HCT116 (cell line): Measurements from ENCODE around the gene MOG. TPM values are rescaled to one million over a fixed set of nuclear protein-coding genes. Genes with fewer than 3 reads are reported as not detected.
A peak's percentile ranks its signal among the peaks of the same experiment; 100 is the strongest.

ENCODE experiments used
- ATAC-seq: fragments of 200-7000 bp; cut with Tn5 transposase; 2 replicates; pipeline ENCODE4 v1.9.1; 2020; ENCODE audit warnings: mild to moderate bottlenecking, moderate library complexity
- BruUV-seq: library from RNA; stranded (reverse); fragments of 400-500 nt; replicated peaks from 2 replicates; lab custom pipeline; 2021; lab: Mats Ljungman, UMichigan
- CTCF ChIA-PET: fragments of 300-600 bp; sonication (Branson Sonifier 250); formaldehyde crosslinking; loops from one replicate; lab custom pipeline; 2021; ENCODE audit warnings: antibody characterized with exemption; lab: Charles Lee
- POLR2A ChIA-PET: fragments of 300-600, 350-600 bp; sonication (Branson Sonifier 250); formaldehyde crosslinking; loops from one replicate; lab custom pipeline; 2021; ENCODE audit warnings: antibody characterized with exemption; lab: Charles Lee
- RAD21 ChIA-PET, 2 experiments: fragments of 300-600 bp; sonication (Branson Sonifier 250); formaldehyde crosslinking; loops; one replicate each; lab custom pipeline; 2023; ENCODE audit warnings: low total read pairs in 2 of 2; ENCODE audit not compliant: uncharacterized antibody in 2 of 2, unreplicated experiment in 2 of 2, low non-redundant PET in 1 of 2; lab: Charles Lee
- DNase-seq: peaks from one replicate; pipeline ENCODE4 v3.0.0-alpha.2; 2010; ENCODE audit warnings: low read depth, low spot score
- H2AFZ ChIP-seq: fragments of 200-600 bp; shearing (Covaris generic), sonication (generic); 2 replicates; pipeline ENCODE4 v1.6.1; 2017; ENCODE audit warnings: low read depth, mixed run types, mixed read lengths, antibody characterized with exemption, low read length; ENCODE audit not compliant: poor library complexity, severe bottlenecking
- H3K27ac ChIP-seq: 2 replicates; pipeline ENCODE4 v1.5.1; 2012; ENCODE audit warnings: low read depth, low read length
- H3K27me3 ChIP-seq: fragments of 200-600 bp; sonication (generic); 2 replicates; pipeline ENCODE4 v1.6.1; 2016; ENCODE audit warnings: mixed run types, low read length, mixed read lengths; ENCODE audit not compliant: insufficient read depth
- H3K36me3 ChIP-seq, 2 experiments: fragments of 200-500 bp in 1 of 2; fragments of 200-600 bp in 1 of 2; sonication (Bioruptor generic) in 1 of 2; sonication (generic) in 1 of 2; 2 replicates each; pipeline versions ENCODE4 v1.5.1 to v1.6.1; 2014 to 2016; ENCODE audit warnings: low read length in 2 of 2, inconsistent platforms in 1 of 2, mixed read lengths in 1 of 2, mixed run types in 1 of 2; ENCODE audit not compliant: insufficient read depth in 2 of 2, control insufficient read depth in 1 of 2
- H3K4me1 ChIP-seq, 2 experiments: fragments of 200-600 bp in 1 of 2; sonication (generic) in 1 of 2; 2 replicates each; pipeline versions ENCODE4 v1.5.1 to v1.6.1; 2012 to 2017; ENCODE audit warnings: low read length in 2 of 2, inconsistent platforms in 1 of 2, mild to moderate bottlenecking in 1 of 2, mixed read lengths in 1 of 2, mixed run types in 1 of 2, moderate library complexity in 1 of 2; ENCODE audit not compliant: insufficient read depth in 2 of 2, control insufficient read depth in 1 of 2
- H3K4me2 ChIP-seq: fragments of 200-600 bp; sonication (generic); 2 replicates; pipeline ENCODE4 v1.6.1; 2017; ENCODE audit warnings: mixed run types, low read length, mixed read lengths
- H3K4me3 ChIP-seq, 2 experiments: fragments of 200-600 bp in 1 of 2; sonication (generic) in 1 of 2; replicated peaks in 1 of 2; 2 replicates each; pipeline ENCODE4 v1.5.1; 2011 to 2016; ENCODE audit warnings: low read length in 2 of 2, control low read depth in 1 of 2, low read depth in 1 of 2, mild to moderate bottlenecking in 1 of 2, mixed read lengths in 1 of 2, mixed run types in 1 of 2
- H3K79me2 ChIP-seq: fragments of 200-600 bp; sonication (generic); 2 replicates; pipeline ENCODE4 v1.6.1; 2017; ENCODE audit warnings: mild to moderate bottlenecking, mixed run types, low read length, moderate library complexity, mixed read lengths; ENCODE audit not compliant: insufficient read depth
- H3K9ac ChIP-seq: fragments of 200-600 bp; sonication (generic); 2 replicates; pipeline ENCODE4 v1.6.1; 2016; ENCODE audit warnings: low read length, mixed read lengths
- H3K9me2 ChIP-seq: fragments of 200-600 bp; sonication (generic), shearing (Covaris generic); 2 replicates; pipeline ENCODE4 v1.6.1; 2017; ENCODE audit warnings: mixed run types, mild to moderate bottlenecking, moderate library complexity; ENCODE audit not compliant: insufficient read depth
- H3K9me3 ChIP-seq, 2 experiments: fragments of 200-500 bp in 1 of 2; fragments of 200-600 bp in 1 of 2; sonication (Bioruptor generic) in 1 of 2; sonication (generic) in 1 of 2; 2 replicates each; pipeline ENCODE4 v1.6.1; 2014 to 2017; ENCODE audit warnings: low read length in 2 of 2, mixed read lengths in 2 of 2, inconsistent platforms in 1 of 2, low read depth in 1 of 2, mild to moderate bottlenecking in 1 of 2, mixed run types in 1 of 2, moderate library complexity in 1 of 2; ENCODE audit not compliant: control insufficient read depth in 1 of 2, insufficient read depth in 1 of 2
- H4K20me1 ChIP-seq: fragments of 200-600 bp; sonication (generic), shearing (Covaris generic); 2 replicates; pipeline ENCODE4 v1.6.1; 2017; ENCODE audit warnings: mixed run types, mild to moderate bottlenecking, moderate library complexity; ENCODE audit not compliant: insufficient read depth
- CBX3 ChIP-seq: IDR thresholded peaks from 2 replicates; pipeline ENCODE4 v1.6.1; 2012; ENCODE audit warnings: low read depth
- EGR1 ChIP-seq: IDR thresholded peaks from 2 replicates; pipeline ENCODE4 v1.6.1; 2012; ENCODE audit warnings: low read depth
- FOSL1 ChIP-seq: IDR thresholded peaks from 2 replicates; pipeline ENCODE4 v1.6.1; 2012; ENCODE audit warnings: low read depth
- RAD21 ChIP-seq: IDR thresholded peaks from 2 replicates; pipeline ENCODE4 v1.6.1; 2012; ENCODE audit warnings: low read depth, mild to moderate bottlenecking
- REST ChIP-seq: IDR thresholded peaks from 2 replicates; pipeline ENCODE4 v1.6.1; 2012; ENCODE audit warnings: low read depth
- SP1 ChIP-seq: IDR thresholded peaks from 2 replicates; pipeline ENCODE4 v1.6.1; 2012; ENCODE audit warnings: low read depth
- SRF ChIP-seq: IDR thresholded peaks from 2 replicates; pipeline ENCODE4 v1.6.1; 2012; ENCODE audit warnings: low read depth
- TCF7L2 ChIP-seq: IDR thresholded peaks from 2 replicates; pipeline ENCODE4 v1.7.0; 2011; ENCODE audit warnings: borderline replicate concordance, inconsistent platforms; ENCODE audit not compliant: insufficient read depth, insufficient read length; ENCODE audit errors: extremely low read depth
- ZNF274 ChIP-seq: fragments of 200-500 bp; sonication (Bioruptor generic); IDR thresholded peaks from 2 replicates; pipeline ENCODE4 v1.6.1; 2014; ENCODE audit warnings: mild to moderate bottlenecking, low read depth, low read length, inconsistent platforms
- intact Hi-C: fragments of 100-400 bp; cut with micrococcal nuclease; formaldehyde crosslinking; loops from 2 replicates; pipeline ENCODE4 v1.10.0; 2022
- total RNA-seq: library from RNA; stranded (reverse); gene quantifications from one replicate; pipeline ENCODE4 v1.2.1, GENCODE V29; 2021; ENCODE audit not compliant: unreplicated experiment
- TF ChIP-seq, protein P1 (sequence below): IDR thresholded peaks from 2 replicates; pipeline ENCODE4 v1.6.1; 2011; ENCODE audit warnings: mild to moderate bottlenecking, low read length, moderate library complexity; ENCODE audit not compliant: insufficient replicate concordance; ENCODE audit errors: extremely low read depth

Gene MOG
- total RNA-seq, 1 experiment from 2014 or later, result not detected

- TF ChIP-seq REST, result no peak
- TF ChIP-seq SRF, result no peak
Measured at GRCh38 chr6:29649701-29650673, 6.9 kb upstream of the MOG start (continued).

- Histone ChIP-seq H3K9me2 (no peaks in the 10 kb centered on the region), H3K27ac (no peak overlapping the region), H3K79me2 (no peaks in the 10 kb centered on the region), H3K4me2 (no peak overlapping the region), H4K20me1 (no peaks in the 10 kb centered on the region), H3K36me3 (no peaks in the 10 kb centered on the region), H3K4me3 (no peak overlapping the region), H3K9ac (no peak overlapping the region), H3K9me3 (no peaks in the 10 kb centered on the region), H2AFZ (peak overlapping the region; percentile 96), H3K27me3 (no peaks in the 10 kb centered on the region), H3K4me1 (peaks cover 6 to 15% of the 10 kb centered on the region in 2 experiments; a peak in 3 of 4 replicates)
- peak; percentile 38 for DNase-seq
- ChIA-PET RAD21 (no interaction called here), CTCF (interaction anchor here (1.4 to 5.1 kb wide), 7 partner anchors 9 to 47 kb away, joined by 4 to 96 read pairs (median 21); no protein-coding TSS in a partner anchor), POLR2A (no interaction called here)
- intact Hi-C loops, result loop anchor here (5.0 kb wide), 1 partner anchor 274 kb away; the partner anchor contains the start of gene OR12D3
- ATAC-seq, result 0 out of 2 replicates have a peak, but pooled peaks have one; percentile 18
- no TSS peak for BruUV-seq
- TF ChIP-seq CBX3 (no peak), ZNF274 (no peak), REST (no peak), SP1 (no peak), FOSL1 (no peak), RAD21 (peak; percentile 27), EGR1 (no peak), TCF7L2 (no peak)
- TF ChIP-seq, protein P1, sequence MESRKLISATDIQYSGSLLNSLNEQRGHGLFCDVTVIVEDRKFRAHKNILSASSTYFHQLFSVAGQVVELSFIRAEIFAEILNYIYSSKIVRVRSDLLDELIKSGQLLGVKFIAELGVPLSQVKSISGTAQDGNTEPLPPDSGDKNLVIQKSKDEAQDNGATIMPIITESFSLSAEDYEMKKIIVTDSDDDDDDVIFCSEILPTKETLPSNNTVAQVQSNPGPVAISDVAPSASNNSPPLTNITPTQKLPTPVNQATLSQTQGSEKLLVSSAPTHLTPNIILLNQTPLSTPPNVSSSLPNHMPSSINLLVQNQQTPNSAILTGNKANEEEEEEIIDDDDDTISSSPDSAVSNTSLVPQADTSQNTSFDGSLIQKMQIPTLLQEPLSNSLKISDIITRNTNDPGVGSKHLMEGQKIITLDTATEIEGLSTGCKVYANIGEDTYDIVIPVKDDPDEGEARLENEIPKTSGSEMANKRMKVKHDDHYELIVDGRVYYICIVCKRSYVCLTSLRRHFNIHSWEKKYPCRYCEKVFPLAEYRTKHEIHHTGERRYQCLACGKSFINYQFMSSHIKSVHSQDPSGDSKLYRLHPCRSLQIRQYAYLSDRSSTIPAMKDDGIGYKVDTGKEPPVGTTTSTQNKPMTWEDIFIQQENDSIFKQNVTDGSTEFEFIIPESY, result no peak
Measured at GRCh38 chr6:29651413-29652197, 5.3 kb upstream of the MOG start.
